ENCODE results near the gene ATRIP. TPM values are rescaled to one million over a fixed set of nuclear protein-coding genes. Genes with fewer than 3 reads are reported as not detected.

Gene ATRIP
- total and polyA plus RNA-seq, 2 experiments from 2014 or later = 4.3 to 4.5 TPM

DNA sequence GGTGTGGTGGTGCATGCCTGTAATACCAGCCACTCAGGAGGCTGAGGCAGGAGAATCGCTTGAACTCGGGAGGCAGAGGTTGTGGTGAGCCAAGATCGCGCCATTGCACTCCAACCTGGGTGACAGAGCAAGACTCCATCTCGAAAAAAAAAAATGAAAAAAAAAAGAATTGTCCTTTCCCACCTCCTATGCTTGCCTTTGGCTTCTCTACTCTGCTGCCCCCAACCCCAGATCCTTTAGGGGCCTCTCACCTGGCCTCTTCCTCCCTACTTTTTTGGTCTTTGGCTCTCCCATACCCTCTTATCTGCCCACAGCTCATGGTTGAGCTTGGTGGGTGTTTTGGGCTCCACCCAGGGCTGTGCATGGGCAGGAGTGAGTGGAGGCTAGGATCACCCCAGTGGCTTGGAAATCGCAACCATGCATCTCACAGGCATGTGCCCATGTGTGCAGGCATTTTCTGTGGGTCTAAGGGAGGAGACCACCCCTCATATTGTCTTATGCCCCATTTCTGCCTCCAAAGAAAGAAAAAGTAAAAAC lies 59.5 kb downstream of the ATRIP start:
- Histone ChIP-seq H3K4me2 (no peak overlapping the region), H2AFZ (no peak overlapping the region), H4K20me1 (ENCODE audit: insufficient read depth, poor library complexity, severe bottlenecking) (no peaks in the 10 kb centered on the region), H3K27ac (no peak overlapping the region), H3K9me3 (ENCODE audit: low read depth) (no peaks in the 10 kb centered on the region), H3K4me1 (ENCODE audit: insufficient read depth) (peaks cover 13% of the 10 kb centered on the region), H3K4me3 (no peak overlapping the region), H3K27me3 (no peaks in the 10 kb centered on the region), H3K79me2 (peaks cover 13% of the 10 kb centered on the region), H3K36me3 (replicated peaks; ENCODE audit: insufficient read depth, low read depth) (no peaks in the 10 kb centered on the region), H3K9me2 (replicated peaks; ENCODE audit: insufficient read depth) (no peaks in the 10 kb centered on the region)
- no peak for DNase-seq (ENCODE audit: low spot score)
- TF ChIP-seq EZH2phosphoT487 (IDR thresholded peaks at IDR 0.05; ENCODE audit: low read depth, severe bottlenecking, unreplicated experiment) (no peak), EZH2 (IDR thresholded peaks at IDR 0.05; ENCODE audit: borderline replicate concordance) (no peak)
- TF ChIP-seq, protein P1, sequence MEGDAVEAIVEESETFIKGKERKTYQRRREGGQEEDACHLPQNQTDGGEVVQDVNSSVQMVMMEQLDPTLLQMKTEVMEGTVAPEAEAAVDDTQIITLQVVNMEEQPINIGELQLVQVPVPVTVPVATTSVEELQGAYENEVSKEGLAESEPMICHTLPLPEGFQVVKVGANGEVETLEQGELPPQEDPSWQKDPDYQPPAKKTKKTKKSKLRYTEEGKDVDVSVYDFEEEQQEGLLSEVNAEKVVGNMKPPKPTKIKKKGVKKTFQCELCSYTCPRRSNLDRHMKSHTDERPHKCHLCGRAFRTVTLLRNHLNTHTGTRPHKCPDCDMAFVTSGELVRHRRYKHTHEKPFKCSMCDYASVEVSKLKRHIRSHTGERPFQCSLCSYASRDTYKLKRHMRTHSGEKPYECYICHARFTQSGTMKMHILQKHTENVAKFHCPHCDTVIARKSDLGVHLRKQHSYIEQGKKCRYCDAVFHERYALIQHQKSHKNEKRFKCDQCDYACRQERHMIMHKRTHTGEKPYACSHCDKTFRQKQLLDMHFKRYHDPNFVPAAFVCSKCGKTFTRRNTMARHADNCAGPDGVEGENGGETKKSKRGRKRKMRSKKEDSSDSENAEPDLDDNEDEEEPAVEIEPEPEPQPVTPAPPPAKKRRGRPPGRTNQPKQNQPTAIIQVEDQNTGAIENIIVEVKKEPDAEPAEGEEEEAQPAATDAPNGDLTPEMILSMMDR (IDR thresholded peaks at IDR 0.05; ENCODE audit: poor library complexity) = no peak
- WGBS (ENCODE audit: low lambda C conversion rate, missing lambda C conversion rate) = 95% methylated on average over 6 of the region's 6 CpGs

DNA sequence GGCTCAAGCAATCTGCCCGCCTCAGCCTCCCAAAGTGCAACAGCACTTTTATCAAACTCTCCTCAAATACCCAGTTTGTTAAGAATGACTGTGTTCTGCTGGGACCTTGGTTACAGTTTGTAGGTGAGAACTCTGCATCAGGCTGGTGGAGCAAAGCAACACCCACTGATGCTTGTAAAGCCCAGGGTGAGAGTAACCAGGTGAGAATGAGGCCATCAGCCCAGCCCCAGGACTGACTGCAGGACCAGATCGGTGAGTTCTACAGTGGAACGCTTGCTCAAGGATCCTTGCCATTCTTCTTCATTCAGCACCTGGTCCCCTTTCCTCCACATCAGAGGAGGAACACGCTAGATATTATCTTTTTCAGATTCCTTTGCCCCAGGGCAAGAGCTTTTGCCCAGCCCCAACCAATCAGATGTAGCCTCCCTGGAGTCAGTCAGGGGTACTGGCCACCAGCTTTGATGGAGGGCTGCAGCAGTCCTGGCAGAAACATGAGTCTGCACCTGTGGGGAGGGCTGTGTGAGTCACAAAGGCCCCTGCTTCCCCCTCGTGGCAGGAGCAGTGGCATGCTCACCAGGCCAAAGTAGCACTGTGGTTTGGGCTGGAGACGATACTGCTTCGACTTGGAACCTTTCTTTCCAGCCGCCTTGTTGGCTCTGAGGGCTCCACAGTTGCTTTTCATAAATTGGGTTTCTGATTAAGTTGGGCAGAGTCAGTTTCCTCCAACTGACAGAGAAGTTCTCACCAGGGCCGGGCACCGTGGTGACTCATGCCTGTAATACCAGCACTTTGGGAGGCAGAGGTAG lies 60.9 kb downstream of the ATRIP start:
- H3K36me3 ChIP-seq (replicated peaks; ENCODE audit: insufficient read depth, low read depth) = no peaks in the 10 kb centered on the region
- 30% methylated on average over 10 of the region's 10 CpGs for WGBS (ENCODE audit: low lambda C conversion rate, missing lambda C conversion rate)
- no peaks in the 10 kb centered on the region for H3K9me3 ChIP-seq (ENCODE audit: low read depth)
- peak; percentile 84 for DNase-seq (ENCODE audit: low spot score)
- no peaks in the 10 kb centered on the region for H3K27me3 ChIP-seq
- H2AFZ ChIP-seq = no peak overlapping the region
- TF ChIP-seq EZH2 (IDR thresholded peaks at IDR 0.05; ENCODE audit: borderline replicate concordance) (no peak), EZH2phosphoT487 (IDR thresholded peaks at IDR 0.05; ENCODE audit: low read depth, severe bottlenecking, unreplicated experiment) (no peak)
- TF ChIP-seq, protein P1 (IDR thresholded peaks at IDR 0.05; ENCODE audit: poor library complexity) = peak; percentile 65
- peak overlapping the region; percentile 40 for H3K27ac ChIP-seq
- peaks cover 13% of the 10 kb centered on the region for H3K4me1 ChIP-seq (ENCODE audit: insufficient read depth)
- no peak overlapping the region for H3K4me3 ChIP-seq
- no peaks in the 10 kb centered on the region for H3K9me2 ChIP-seq (replicated peaks; ENCODE audit: insufficient read depth)
- no peaks in the 10 kb centered on the region for H4K20me1 ChIP-seq (ENCODE audit: insufficient read depth, poor library complexity, severe bottlenecking)
- H3K79me2 ChIP-seq = peaks cover 7% of the 10 kb centered on the region
- H3K4me2 ChIP-seq = peak overlapping the region; percentile 53

DNA sequence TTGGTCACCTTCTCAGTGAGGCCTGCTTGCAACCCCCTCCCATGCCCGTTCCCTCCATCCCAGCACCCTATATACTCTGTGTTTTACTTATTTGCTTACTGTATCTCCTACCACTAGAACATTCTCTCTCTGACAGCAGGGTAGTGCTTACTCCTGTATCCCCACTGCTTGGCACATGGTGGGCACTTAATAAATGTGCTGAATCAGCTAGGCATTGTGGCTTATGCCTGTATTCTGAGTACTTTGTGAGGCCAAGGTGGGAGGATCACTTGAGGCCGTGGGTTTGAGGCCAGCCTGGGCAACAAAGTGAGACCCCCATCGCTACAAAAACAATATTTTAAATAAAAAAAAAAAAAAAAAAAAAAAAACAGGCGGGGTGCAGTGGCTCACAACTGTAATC lies 65.0 kb downstream of the ATRIP start:
- H3K9me3 ChIP-seq (ENCODE audit: low read depth) = no peaks in the 10 kb centered on the region
- no peak overlapping the region for H3K4me3 ChIP-seq
- H3K9me2 ChIP-seq (replicated peaks; ENCODE audit: insufficient read depth) = no peaks in the 10 kb centered on the region
- no peak for DNase-seq (ENCODE audit: low spot score)
- H3K27ac ChIP-seq = no peak overlapping the region
- H2AFZ ChIP-seq = no peak overlapping the region
- H4K20me1 ChIP-seq (ENCODE audit: insufficient read depth, poor library complexity, severe bottlenecking) = no peaks in the 10 kb centered on the region
- no peaks in the 10 kb centered on the region for H3K79me2 ChIP-seq
- H3K36me3 ChIP-seq (replicated peaks; ENCODE audit: insufficient read depth, low read depth) = no peaks in the 10 kb centered on the region
- H3K4me1 ChIP-seq (ENCODE audit: insufficient read depth) = no peaks in the 10 kb centered on the region
- no peak for TF ChIP-seq EZH2phosphoT487 (IDR thresholded peaks at IDR 0.05; ENCODE audit: low read depth, severe bottlenecking, unreplicated experiment)
- no peaks in the 10 kb centered on the region for H3K27me3 ChIP-seq
- no peak overlapping the region for H3K4me2 ChIP-seq
- 89% methylated on average over 4 of the region's 4 CpGs for WGBS (ENCODE audit: low lambda C conversion rate, missing lambda C conversion rate)
